ENCODE data around the gene RUFY3.
"Not testable (repeated sequence)": the region's sequence is repeated elsewhere in the genome, so short reads cannot be mapped to it uniquely, and the experiment has no call there.

DNA sequence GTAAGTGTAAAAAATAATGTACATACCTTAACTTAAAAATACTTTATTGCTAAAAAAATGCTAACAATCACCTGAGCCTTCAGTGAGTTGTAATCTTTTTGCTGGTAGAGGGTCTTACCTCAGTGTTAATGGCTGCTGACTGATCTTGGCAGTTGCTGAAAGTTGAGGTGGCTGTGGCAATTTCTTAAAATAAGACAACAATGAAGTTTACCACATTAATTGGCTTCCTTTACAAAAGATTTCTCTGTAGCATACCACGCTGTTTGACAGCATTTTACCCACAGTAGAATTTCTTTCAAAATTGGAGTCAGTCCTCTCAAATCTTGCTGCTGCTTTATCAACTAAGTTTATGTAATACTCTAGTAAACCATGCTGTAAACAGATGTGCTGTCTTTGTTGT, 47.6 kb downstream of the RUFY3 start:
- TF ChIP-seq, protein P1, sequence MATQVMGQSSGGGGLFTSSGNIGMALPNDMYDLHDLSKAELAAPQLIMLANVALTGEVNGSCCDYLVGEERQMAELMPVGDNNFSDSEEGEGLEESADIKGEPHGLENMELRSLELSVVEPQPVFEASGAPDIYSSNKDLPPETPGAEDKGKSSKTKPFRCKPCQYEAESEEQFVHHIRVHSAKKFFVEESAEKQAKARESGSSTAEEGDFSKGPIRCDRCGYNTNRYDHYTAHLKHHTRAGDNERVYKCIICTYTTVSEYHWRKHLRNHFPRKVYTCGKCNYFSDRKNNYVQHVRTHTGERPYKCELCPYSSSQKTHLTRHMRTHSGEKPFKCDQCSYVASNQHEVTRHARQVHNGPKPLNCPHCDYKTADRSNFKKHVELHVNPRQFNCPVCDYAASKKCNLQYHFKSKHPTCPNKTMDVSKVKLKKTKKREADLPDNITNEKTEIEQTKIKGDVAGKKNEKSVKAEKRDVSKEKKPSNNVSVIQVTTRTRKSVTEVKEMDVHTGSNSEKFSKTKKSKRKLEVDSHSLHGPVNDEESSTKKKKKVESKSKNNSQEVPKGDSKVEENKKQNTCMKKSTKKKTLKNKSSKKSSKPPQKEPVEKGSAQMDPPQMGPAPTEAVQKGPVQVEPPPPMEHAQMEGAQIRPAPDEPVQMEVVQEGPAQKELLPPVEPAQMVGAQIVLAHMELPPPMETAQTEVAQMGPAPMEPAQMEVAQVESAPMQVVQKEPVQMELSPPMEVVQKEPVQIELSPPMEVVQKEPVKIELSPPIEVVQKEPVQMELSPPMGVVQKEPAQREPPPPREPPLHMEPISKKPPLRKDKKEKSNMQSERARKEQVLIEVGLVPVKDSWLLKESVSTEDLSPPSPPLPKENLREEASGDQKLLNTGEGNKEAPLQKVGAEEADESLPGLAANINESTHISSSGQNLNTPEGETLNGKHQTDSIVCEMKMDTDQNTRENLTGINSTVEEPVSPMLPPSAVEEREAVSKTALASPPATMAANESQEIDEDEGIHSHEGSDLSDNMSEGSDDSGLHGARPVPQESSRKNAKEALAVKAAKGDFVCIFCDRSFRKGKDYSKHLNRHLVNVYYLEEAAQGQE (IDR thresholded peaks at IDR 0.05; ENCODE audit: insufficient read depth in 1 of 2, low read depth in 2 of 2, low read length in 1 of 2): not testable (repeated sequence)
- TF ChIP-seq, protein P2, sequence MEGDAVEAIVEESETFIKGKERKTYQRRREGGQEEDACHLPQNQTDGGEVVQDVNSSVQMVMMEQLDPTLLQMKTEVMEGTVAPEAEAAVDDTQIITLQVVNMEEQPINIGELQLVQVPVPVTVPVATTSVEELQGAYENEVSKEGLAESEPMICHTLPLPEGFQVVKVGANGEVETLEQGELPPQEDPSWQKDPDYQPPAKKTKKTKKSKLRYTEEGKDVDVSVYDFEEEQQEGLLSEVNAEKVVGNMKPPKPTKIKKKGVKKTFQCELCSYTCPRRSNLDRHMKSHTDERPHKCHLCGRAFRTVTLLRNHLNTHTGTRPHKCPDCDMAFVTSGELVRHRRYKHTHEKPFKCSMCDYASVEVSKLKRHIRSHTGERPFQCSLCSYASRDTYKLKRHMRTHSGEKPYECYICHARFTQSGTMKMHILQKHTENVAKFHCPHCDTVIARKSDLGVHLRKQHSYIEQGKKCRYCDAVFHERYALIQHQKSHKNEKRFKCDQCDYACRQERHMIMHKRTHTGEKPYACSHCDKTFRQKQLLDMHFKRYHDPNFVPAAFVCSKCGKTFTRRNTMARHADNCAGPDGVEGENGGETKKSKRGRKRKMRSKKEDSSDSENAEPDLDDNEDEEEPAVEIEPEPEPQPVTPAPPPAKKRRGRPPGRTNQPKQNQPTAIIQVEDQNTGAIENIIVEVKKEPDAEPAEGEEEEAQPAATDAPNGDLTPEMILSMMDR (IDR thresholded peaks at IDR 0.05): not testable (repeated sequence)
- not testable (repeated sequence) for TF ChIP-seq POLR2AphosphoS5 (IDR thresholded peaks at IDR 0.05; ENCODE audit: low read depth, low read length); SIN3A (IDR thresholded peaks at IDR 0.05; ENCODE audit: borderline replicate concordance, insufficient read depth, low read depth, low read length)

All from Panc1 (cell line).